SK-N-SH treated with all-trans-retinoic acid at 6 μM for 48 hours (cell line): Measurements from ENCODE around the gene GDF11.

Experiments used
- ATAC-seq: fragments of 200-7000 bp; cut with Tn5 transposase; 3 replicates; pipeline ENCODE4 v1.9.1; 2020; ENCODE audit warnings: mild to moderate bottlenecking, moderate library complexity
- ARNTL ChIP-seq: fragments of 450-650 bp; formaldehyde crosslinking; IDR thresholded peaks from 2 replicates; pipeline ENCODE4 v1.5.0; 2020; ENCODE audit warnings: low read depth, mild to moderate bottlenecking, moderate library complexity, borderline replicate concordance
- BACH2 ChIP-seq: fragments of 250-450 bp; sonication (Bioruptor Pico); IDR thresholded peaks from 2 replicates; pipeline ENCODE4 v1.9.0; 2021; ENCODE audit warnings: mild to moderate bottlenecking, borderline replicate concordance
- CSDC2 ChIP-seq: fragments of 250-450 bp; sonication (Bioruptor Pico); IDR thresholded peaks from 2 replicates; pipeline ENCODE4 v1.5.0; 2020; ENCODE audit warnings: mild to moderate bottlenecking, moderate library complexity
- ESRRG ChIP-seq: fragments of 250-450 bp; sonication (Bioruptor Pico); IDR thresholded peaks from 2 replicates; pipeline ENCODE4 v1.6.1; 2021; ENCODE audit warnings: mild to moderate bottlenecking
- GLIS3 ChIP-seq: fragments of 250-450 bp; sonication (Bioruptor Pico); IDR thresholded peaks from 2 replicates; pipeline ENCODE4 v1.5.0; 2020; ENCODE audit warnings: mild to moderate bottlenecking, moderate library complexity
- ISL1 ChIP-seq: fragments of 250-450 bp; sonication (Bioruptor Pico); IDR thresholded peaks from 2 replicates; pipeline ENCODE4 v2.1.2; 2022; ENCODE audit warnings: mild to moderate bottlenecking, moderate library complexity
- OSR1 ChIP-seq: fragments of 250-450 bp; sonication (Bioruptor Pico); IDR thresholded peaks from 2 replicates; pipeline ENCODE4 v1.8.0; 2022; ENCODE audit warnings: moderate library complexity, mild to moderate bottlenecking, inconsistent platforms
- PPARA ChIP-seq: fragments of 250-450 bp; sonication (Bioruptor Pico); IDR thresholded peaks from 2 replicates; pipeline ENCODE4 v1.5.0; 2020; ENCODE audit warnings: mild to moderate bottlenecking, borderline replicate concordance
- RARB ChIP-seq: fragments of 250-450 bp; sonication (Bioruptor Pico); IDR thresholded peaks from 2 replicates; pipeline ENCODE4 v1.8.0; 2021; ENCODE audit warnings: mild to moderate bottlenecking, moderate library complexity
- SNAI2 ChIP-seq: fragments of 250-450 bp; sonication (Bioruptor Pico); IDR thresholded peaks from 2 replicates; pipeline ENCODE4 v1.5.0; 2020; ENCODE audit warnings: mild to moderate bottlenecking, moderate library complexity
- TCF4 ChIP-seq: fragments of 250-450 bp; sonication (Bioruptor Pico); IDR thresholded peaks from 2 replicates; pipeline ENCODE4 v1.8.0; 2021; ENCODE audit warnings: mild to moderate bottlenecking, moderate library complexity, borderline replicate concordance
- TOX ChIP-seq: fragments of 250-450 bp; sonication (Bioruptor Pico); IDR thresholded peaks from 2 replicates; pipeline ENCODE4 v1.8.0; 2021; ENCODE audit warnings: mild to moderate bottlenecking, moderate library complexity, borderline replicate concordance
- ZC3H10 ChIP-seq: fragments of 250-450 bp; sonication (Bioruptor Pico); IDR thresholded peaks from 2 replicates; pipeline ENCODE4 v1.5.1; 2021; ENCODE audit warnings: mild to moderate bottlenecking, moderate library complexity
- ZFP3 ChIP-seq: fragments of 250-450 bp; sonication (Bioruptor Pico); IDR thresholded peaks from 2 replicates; pipeline ENCODE4 v1.5.0; 2020; ENCODE audit warnings: mild to moderate bottlenecking, moderate library complexity
- ZFP30 ChIP-seq: fragments of 450-650 bp; formaldehyde crosslinking; IDR thresholded peaks from 2 replicates; pipeline ENCODE4 v1.5.0; 2022; ENCODE audit warnings: mild to moderate bottlenecking, moderate library complexity
- ZNF565 ChIP-seq: fragments of 450-650 bp; formaldehyde crosslinking; conservative IDR thresholded peaks from 2 replicates; pipeline ENCODE4 v1.5.0; 2020; ENCODE audit warnings: low read depth, mild to moderate bottlenecking, moderate library complexity
- ZNF70 ChIP-seq: fragments of 450-650 bp; formaldehyde crosslinking; IDR thresholded peaks from 2 replicates; pipeline ENCODE4 v1.5.0; 2020; ENCODE audit warnings: mild to moderate bottlenecking, moderate library complexity
- ZNF8 ChIP-seq: fragments of 450-650 bp; formaldehyde crosslinking; IDR thresholded peaks from 2 replicates; pipeline ENCODE4 v1.5.0; 2020; ENCODE audit warnings: mild to moderate bottlenecking, moderate library complexity
- TF ChIP-seq, protein P1 (sequence below): fragments of 250-450 bp; sonication (Bioruptor Pico); IDR thresholded peaks from 2 replicates; pipeline ENCODE4 v1.8.0; 2020; ENCODE audit warnings: mild to moderate bottlenecking, moderate library complexity, borderline replicate concordance
- TF ChIP-seq, protein P2 (sequence below): fragments of 250-450 bp; sonication (Bioruptor Pico); IDR thresholded peaks from 2 replicates; pipeline ENCODE4 v1.5.1; 2021; ENCODE audit warnings: mild to moderate bottlenecking, moderate library complexity
- TF ChIP-seq, protein P3 (sequence below): fragments of 250-450 bp; sonication (Bioruptor Pico); IDR thresholded peaks from 2 replicates; pipeline ENCODE4 v1.5.1; 2020; ENCODE audit warnings: low read depth, mild to moderate bottlenecking, moderate library complexity
- TF ChIP-seq, protein P4 (sequence below): fragments of 250-450 bp; sonication (Bioruptor Pico); IDR thresholded peaks from 2 replicates; pipeline ENCODE4 v1.5.0; 2020; ENCODE audit warnings: mild to moderate bottlenecking, moderate library complexity

The GDF11 gene

GRCh38 chr12:55748230-55748993 is 5.5 kb downstream of the GDF11 start:
- TF ChIP-seq ZFP3 (CRISPR knock-in tag) (no peak), PPARA (no peak), TCF4 (CRISPR knock-in tag) (no peak), ESRRG (CRISPR knock-in tag) (no peak), ZC3H10 (CRISPR knock-in tag) (no peak), ZNF70 (CRISPR knock-in tag) (no peak), ZNF8 (CRISPR knock-in tag) (no peak), TOX (CRISPR knock-in tag) (no peak)
- TF ChIP-seq, protein P1, sequence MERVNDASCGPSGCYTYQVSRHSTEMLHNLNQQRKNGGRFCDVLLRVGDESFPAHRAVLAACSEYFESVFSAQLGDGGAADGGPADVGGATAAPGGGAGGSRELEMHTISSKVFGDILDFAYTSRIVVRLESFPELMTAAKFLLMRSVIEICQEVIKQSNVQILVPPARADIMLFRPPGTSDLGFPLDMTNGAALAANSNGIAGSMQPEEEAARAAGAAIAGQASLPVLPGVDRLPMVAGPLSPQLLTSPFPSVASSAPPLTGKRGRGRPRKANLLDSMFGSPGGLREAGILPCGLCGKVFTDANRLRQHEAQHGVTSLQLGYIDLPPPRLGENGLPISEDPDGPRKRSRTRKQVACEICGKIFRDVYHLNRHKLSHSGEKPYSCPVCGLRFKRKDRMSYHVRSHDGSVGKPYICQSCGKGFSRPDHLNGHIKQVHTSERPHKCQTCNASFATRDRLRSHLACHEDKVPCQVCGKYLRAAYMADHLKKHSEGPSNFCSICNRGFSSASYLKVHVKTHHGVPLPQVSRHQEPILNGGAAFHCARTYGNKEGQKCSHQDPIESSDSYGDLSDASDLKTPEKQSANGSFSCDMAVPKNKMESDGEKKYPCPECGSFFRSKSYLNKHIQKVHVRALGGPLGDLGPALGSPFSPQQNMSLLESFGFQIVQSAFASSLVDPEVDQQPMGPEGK (CRISPR knock-in tag) = no peak
- TF ChIP-seq, protein P2, sequence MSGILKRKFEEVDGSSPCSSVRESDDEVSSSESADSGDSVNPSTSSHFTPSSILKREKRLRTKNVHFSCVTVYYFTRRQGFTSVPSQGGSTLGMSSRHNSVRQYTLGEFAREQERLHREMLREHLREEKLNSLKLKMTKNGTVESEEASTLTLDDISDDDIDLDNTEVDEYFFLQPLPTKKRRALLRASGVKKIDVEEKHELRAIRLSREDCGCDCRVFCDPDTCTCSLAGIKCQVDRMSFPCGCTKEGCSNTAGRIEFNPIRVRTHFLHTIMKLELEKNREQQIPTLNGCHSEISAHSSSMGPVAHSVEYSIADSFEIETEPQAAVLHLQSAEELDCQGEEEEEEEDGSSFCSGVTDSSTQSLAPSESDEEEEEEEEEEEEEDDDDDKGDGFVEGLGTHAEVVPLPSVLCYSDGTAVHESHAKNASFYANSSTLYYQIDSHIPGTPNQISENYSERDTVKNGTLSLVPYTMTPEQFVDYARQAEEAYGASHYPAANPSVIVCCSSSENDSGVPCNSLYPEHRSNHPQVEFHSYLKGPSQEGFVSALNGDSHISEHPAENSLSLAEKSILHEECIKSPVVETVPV (CRISPR knock-in tag) = no peak
- no peak for ATAC-seq

- TF ChIP-seq BACH2 (CRISPR knock-in tag) = no peak
- TF ChIP-seq RARB (CRISPR knock-in tag) = no peak
- TF ChIP-seq, protein P3, sequence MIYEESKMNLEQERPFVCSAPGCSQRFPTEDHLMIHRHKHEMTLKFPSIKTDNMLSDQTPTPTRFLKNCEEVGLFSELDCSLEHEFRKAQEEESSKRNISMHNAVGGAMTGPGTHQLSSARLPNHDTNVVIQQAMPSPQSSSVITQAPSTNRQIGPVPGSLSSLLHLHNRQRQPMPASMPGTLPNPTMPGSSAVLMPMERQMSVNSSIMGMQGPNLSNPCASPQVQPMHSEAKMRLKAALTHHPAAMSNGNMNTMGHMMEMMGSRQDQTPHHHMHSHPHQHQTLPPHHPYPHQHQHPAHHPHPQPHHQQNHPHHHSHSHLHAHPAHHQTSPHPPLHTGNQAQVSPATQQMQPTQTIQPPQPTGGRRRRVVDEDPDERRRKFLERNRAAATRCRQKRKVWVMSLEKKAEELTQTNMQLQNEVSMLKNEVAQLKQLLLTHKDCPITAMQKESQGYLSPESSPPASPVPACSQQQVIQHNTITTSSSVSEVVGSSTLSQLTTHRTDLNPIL (CRISPR knock-in tag) = no peak
- TF ChIP-seq CSDC2 = no peak
- TF ChIP-seq SNAI2 = no peak
- no peak for TF ChIP-seq ZNF70 (CRISPR knock-in tag)
- TF ChIP-seq ZFP30 (CRISPR knock-in tag) = no peak
- TF ChIP-seq, protein P2 (CRISPR knock-in tag) = no peak
- TF ChIP-seq, protein P4, sequence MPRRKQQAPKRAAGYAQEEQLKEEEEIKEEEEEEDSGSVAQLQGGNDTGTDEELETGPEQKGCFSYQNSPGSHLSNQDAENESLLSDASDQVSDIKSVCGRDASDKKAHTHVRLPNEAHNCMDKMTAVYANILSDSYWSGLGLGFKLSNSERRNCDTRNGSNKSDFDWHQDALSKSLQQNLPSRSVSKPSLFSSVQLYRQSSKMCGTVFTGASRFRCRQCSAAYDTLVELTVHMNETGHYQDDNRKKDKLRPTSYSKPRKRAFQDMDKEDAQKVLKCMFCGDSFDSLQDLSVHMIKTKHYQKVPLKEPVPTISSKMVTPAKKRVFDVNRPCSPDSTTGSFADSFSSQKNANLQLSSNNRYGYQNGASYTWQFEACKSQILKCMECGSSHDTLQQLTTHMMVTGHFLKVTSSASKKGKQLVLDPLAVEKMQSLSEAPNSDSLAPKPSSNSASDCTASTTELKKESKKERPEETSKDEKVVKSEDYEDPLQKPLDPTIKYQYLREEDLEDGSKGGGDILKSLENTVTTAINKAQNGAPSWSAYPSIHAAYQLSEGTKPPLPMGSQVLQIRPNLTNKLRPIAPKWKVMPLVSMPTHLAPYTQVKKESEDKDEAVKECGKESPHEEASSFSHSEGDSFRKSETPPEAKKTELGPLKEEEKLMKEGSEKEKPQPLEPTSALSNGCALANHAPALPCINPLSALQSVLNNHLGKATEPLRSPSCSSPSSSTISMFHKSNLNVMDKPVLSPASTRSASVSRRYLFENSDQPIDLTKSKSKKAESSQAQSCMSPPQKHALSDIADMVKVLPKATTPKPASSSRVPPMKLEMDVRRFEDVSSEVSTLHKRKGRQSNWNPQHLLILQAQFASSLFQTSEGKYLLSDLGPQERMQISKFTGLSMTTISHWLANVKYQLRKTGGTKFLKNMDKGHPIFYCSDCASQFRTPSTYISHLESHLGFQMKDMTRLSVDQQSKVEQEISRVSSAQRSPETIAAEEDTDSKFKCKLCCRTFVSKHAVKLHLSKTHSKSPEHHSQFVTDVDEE (CRISPR knock-in tag) = no peak
- TF ChIP-seq ZFP3 (CRISPR knock-in tag) = no peak
- TF ChIP-seq ISL1 = no peak
- TF ChIP-seq TOX (CRISPR knock-in tag) = no peak
- TF ChIP-seq OSR1 (CRISPR knock-in tag) = no peak
- no peak for TF ChIP-seq ZNF565 (CRISPR knock-in tag)
- no peak for TF ChIP-seq ZC3H10 (CRISPR knock-in tag)
- TF ChIP-seq ZNF8 (CRISPR knock-in tag) = no peak
- TF ChIP-seq, protein P1 (CRISPR knock-in tag) = no peak
- no peak for TF ChIP-seq ESRRG (CRISPR knock-in tag)
- TF ChIP-seq GLIS3 (CRISPR knock-in tag) = no peak
- TF ChIP-seq ARNTL (CRISPR knock-in tag) = no peak
- ATAC-seq = no peak
Observed at GRCh38 chr12:55755246-55755645, 12.3 kb downstream of the GDF11 start.
